GM12864 (cell line): ENCODE data around the gene CNTNAP2.

Experiments used
- DNase-seq: peaks from one replicate; pipeline ENCODE4 v3.0.0-alpha.2; 2011; ENCODE audit warnings: low read depth
- H3K4me3 ChIP-seq: 2 replicates; pipeline ENCODE4 v1.5.1; 2011; ENCODE audit warnings: mild to moderate bottlenecking, low read depth, low read length, control low read depth
- TF ChIP-seq, protein P1 (sequence below): IDR thresholded peaks from 2 replicates; pipeline ENCODE4 v1.5.1; 2011; ENCODE audit warnings: low read depth, mild to moderate bottlenecking, moderate library complexity, low read length, control low read depth, inconsistent platforms; ENCODE audit errors: missing control alignments

The CNTNAP2 gene

DNA sequence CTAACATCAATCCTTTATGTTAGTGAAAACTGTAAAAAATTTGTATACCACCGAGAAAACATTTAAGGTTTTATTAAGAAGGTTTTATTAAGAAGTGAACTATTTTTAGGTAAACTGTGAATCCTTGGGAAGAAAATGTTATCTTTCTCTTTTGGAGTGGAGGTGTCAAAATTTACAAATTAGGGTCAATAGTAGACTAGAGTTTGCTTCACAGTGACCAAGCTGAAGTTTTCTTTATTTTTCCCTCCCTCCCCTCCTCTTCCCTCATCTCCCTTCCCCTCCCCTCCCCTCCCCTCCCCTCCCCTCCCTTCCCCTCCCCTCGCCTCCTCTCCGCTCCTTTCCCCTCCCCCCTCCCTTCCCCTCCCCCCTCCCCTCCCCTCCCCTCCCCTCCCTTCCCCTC lies 168.8 kb downstream of the CNTNAP2 start:
- DNase-seq = no peak
- TF ChIP-seq, protein P1, sequence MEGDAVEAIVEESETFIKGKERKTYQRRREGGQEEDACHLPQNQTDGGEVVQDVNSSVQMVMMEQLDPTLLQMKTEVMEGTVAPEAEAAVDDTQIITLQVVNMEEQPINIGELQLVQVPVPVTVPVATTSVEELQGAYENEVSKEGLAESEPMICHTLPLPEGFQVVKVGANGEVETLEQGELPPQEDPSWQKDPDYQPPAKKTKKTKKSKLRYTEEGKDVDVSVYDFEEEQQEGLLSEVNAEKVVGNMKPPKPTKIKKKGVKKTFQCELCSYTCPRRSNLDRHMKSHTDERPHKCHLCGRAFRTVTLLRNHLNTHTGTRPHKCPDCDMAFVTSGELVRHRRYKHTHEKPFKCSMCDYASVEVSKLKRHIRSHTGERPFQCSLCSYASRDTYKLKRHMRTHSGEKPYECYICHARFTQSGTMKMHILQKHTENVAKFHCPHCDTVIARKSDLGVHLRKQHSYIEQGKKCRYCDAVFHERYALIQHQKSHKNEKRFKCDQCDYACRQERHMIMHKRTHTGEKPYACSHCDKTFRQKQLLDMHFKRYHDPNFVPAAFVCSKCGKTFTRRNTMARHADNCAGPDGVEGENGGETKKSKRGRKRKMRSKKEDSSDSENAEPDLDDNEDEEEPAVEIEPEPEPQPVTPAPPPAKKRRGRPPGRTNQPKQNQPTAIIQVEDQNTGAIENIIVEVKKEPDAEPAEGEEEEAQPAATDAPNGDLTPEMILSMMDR = no peak
- H3K4me3 ChIP-seq = no peak overlapping the region

GRCh38 chr7:146290746-146291145 lies 174.1 kb downstream of the CNTNAP2 start:
- no peak overlapping the region for H3K4me3 ChIP-seq
- TF ChIP-seq, protein P1 = no peak
- DNase-seq = no peak

DNA sequence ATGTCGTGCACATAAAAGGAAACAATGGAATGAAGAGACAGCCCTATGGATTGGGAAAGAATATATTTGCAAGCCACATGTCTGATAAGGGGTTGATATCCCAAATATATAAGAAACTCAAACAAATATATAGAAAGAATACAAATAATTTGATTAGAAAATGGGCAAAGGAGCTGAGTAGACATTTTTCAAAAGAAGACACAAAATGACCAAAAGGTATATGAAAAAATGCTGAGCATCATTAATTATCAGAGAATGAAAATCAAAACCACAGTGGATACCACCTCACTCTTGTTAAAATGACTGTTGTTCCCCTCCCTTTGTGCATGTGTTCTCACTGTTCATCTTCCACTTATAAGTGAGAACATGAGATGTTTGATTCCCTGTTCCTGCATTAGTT lies 175.3 kb downstream of the CNTNAP2 start:
- DNase-seq = no peak
- TF ChIP-seq, protein P1 = no peak
- H3K4me3 ChIP-seq = no peak overlapping the region

GRCh38 chr7:146296028-146296427 lies 179.4 kb downstream of the CNTNAP2 start:
- no peak overlapping the region for H3K4me3 ChIP-seq
- DNase-seq = no peak
- TF ChIP-seq, protein P1 = no peak

GRCh38 chr7:146314962-146315361 lies 198.4 kb downstream of the CNTNAP2 start:
- TF ChIP-seq, protein P1 = no peak
- H3K4me3 ChIP-seq = no peak overlapping the region

DNA sequence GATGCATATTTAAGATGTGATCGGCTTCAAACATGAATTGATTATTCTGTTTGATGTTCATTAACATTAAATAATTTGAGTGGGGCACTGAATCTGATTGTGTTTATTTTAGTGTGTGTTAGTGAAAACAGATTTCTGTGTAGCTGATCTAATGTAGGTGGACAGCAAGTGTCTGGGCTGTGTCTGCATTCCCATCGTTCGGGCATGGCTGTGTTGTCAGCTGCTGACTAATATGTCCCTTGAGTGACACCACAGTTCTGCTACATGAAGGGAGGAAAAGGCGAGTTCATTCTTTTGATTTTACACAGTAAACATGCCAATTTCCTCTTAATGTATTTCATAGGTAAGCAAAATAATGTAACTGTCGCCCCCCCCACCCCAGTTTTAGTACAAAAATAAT lies 203.0 kb downstream of the CNTNAP2 start:
- no peak for DNase-seq
- no peak overlapping the region for H3K4me3 ChIP-seq
- TF ChIP-seq, protein P1 = no peak

More at GRCh38 chr7:146314962-146315361, 198.4 kb downstream of the CNTNAP2 start:
- no peak for DNase-seq

DNA sequence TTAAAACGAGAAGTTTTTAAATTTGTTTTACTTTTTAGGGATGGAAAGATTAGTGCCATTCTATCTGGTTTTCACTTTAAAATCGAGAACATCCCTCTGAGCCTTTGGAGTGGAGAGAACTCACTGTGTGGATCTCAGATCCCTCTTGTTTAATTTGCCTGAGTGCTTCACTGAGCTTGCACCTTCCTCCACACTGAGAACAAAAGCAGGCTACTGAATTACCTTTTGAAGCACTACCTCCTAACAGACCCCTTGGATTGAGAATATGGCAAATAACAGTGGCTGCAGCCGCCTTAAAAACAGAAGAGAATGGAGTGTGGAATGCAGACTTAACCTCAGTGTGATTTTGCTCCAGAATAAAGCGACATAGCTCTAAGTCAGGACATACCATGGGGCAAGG lies 204.7 kb downstream of the CNTNAP2 start:
- no peak for DNase-seq
- TF ChIP-seq, protein P1 = no peak
- H3K4me3 ChIP-seq = no peak overlapping the region
